GM15510 (cell line): ENCODE data around the gene DNAJB8.

Experiments
- POLR2A ChIP-seq: IDR thresholded peaks from 3 replicates; pipeline ENCODE4 v1.6.1; 2011; ENCODE audit warnings: borderline replicate concordance; ENCODE audit not compliant: insufficient read length; ENCODE audit errors: extremely low read depth

DNAJB8 gene

GRCh38 chr3:128498127-128498626 is 31.5 kb upstream of the DNAJB8 start:
- no peak for TF ChIP-seq POLR2A

DNA sequence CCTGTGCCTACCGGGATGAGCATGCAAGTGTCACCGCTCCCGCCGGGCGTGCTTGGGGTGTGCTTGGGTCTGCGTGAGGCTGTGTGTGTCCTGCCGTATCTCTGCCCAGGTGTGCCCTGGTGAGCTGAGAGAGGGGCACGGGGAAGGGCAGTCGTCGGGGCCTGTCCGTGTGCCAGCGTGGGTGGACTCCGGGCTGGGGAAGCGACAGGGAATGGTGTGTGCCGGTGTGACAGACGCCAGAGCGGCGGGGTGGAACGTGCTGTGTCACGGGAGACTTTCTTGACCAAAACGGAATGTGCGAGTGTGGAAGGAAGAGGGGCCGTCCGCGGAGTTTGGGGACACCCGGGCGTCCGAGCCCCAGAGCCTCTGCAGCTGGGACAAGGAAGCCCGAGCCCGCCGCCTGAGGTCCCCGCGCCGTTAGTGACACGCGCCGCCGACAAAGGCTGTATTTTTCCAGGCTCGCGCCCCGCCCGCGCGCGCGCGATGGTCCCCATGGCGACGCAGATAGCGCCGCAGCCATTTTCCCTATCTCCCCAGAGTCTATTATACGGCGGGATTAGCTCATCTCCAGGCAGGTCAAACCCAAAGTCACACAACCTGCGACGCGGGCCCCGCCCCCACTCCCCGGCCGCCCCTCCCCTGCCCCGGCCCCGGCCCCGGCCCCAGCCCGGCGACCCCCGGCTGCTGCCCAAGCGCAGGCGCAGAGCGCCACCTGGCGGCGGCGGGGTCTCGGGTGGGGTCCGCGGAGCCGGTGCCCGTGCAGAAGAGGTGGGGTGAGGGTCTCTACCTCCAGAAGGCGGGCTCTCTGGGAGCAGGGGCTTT is 30.8 kb upstream of the DNAJB8 start:
- TF ChIP-seq POLR2A: no peak

- TF ChIP-seq POLR2A: no peak
These were observed 30.1 kb upstream of the DNAJB8 start for GRCh38 chr3:128496602-128497304.

- TF ChIP-seq POLR2A: no peak
These were observed 29.4 kb upstream of the DNAJB8 start for GRCh38 chr3:128496019-128496601.

GRCh38 chr3:128495435-128495970 is 28.8 kb upstream of the DNAJB8 start:
- no peak for TF ChIP-seq POLR2A

GRCh38 chr3:128494367-128494650 is 27.6 kb upstream of the DNAJB8 start:
- TF ChIP-seq POLR2A: no peak

GRCh38 chr3:128493570-128494366 is 27.1 kb upstream of the DNAJB8 start:
- no peak for TF ChIP-seq POLR2A

GRCh38 chr3:128492671-128493569 is 26.2 kb upstream of the DNAJB8 start, which contains the start of gene GATA2:
GATA2 (minus strand) TSS chr3:128493201; CDS start chr3:128487031, 6,170 bp downstream.
- TF ChIP-seq POLR2A: no peak

GRCh38 chr3:128491941-128492670 is 25.4 kb upstream of the DNAJB8 start:
- no peak for TF ChIP-seq POLR2A

- TF ChIP-seq POLR2A: no peak
These were observed 24.9 kb upstream of the DNAJB8 start for GRCh38 chr3:128491691-128491940.

DNA sequence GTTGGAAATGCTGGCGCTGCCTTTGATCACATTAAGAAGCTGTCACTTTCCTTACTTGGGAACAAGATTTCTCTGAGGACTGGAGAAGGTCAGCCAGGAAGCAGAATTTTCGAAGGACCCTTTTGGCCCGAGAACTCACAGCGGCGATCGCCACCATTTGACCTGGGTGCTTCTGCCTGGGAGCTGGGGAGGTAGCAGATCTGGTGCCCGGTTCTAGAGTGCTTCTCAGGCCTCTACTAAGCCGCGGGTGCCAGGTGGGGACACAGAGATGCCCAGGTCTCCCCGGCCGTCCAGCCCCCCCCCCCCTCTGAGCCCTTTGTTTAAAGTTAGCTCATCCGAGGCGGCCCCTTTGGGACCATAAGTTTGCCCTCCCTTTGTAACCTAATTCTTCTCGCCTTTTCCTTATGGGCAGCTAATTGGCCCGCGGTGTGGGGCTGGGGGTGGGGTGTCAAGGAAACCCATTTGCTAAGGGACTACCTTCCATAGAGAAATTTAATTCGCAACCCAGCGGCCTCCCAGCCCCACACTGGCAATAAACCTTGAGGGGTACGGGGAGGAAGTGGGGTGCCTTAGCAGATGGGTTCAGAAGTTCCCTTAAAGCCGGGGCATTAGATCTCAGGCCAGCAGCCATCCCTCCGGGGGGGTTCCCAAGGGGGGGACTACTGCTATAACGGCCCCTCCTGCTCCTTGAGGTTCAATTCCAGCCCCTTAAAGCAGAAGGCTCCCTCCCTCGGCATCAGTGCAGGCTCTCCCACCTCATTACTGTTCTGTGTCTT is 24.4 kb upstream of the DNAJB8 start:
- TF ChIP-seq POLR2A: no peak

DNA sequence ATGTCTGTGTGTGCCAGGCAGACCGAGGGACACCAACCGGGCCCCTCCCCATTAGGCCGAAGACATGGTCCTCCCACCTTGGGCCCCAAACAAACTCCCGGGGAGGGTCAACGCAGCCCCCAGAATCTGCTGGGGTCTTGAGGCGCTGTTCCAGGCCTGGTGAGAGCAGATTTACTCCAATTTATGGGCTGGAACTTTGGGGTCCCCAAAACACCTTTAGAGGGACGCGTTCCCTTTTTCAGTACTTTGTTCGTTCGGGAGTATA is 23.9 kb upstream of the DNAJB8 start:
- no peak for TF ChIP-seq POLR2A
